ENCODE data around the gene MT1F.
A peak's percentile ranks its signal among the peaks of the same experiment; 100 is the strongest.

DNA sequence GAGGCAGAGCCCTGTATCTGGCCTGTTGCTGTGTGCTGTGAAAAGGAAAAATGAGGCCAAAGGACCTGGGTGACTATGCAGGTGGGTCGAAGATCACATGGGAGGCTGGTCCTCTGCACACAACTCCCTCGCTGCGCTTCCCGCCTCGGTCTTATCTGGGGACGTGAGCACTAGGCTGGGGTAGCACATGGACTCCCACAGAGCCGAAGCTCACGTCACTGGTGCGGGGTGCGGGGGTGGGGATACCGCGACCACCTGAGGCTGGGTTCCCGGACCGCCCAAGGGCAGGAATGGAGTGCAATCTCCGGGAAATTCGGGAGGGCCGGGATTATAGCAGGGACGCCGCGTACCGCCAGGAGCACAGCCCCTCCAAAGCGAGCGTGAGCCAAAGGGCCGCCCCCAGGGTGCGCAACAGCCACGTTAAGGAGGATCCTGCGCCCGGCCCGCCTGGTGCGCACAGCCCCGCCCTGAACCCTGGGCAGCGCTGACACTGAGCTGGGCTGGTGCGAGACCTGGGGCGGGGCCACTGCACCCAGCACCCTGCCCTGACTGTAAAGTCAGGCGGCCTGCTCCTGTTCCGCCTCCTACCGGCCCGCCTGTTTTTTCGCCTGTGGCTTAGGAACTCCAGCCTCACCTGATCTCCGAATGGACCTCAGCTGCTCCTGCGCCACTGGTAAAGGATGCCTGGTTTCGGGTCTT, 14.5 kb upstream of the MT1F start:
- TF ChIP-seq, protein P1, sequence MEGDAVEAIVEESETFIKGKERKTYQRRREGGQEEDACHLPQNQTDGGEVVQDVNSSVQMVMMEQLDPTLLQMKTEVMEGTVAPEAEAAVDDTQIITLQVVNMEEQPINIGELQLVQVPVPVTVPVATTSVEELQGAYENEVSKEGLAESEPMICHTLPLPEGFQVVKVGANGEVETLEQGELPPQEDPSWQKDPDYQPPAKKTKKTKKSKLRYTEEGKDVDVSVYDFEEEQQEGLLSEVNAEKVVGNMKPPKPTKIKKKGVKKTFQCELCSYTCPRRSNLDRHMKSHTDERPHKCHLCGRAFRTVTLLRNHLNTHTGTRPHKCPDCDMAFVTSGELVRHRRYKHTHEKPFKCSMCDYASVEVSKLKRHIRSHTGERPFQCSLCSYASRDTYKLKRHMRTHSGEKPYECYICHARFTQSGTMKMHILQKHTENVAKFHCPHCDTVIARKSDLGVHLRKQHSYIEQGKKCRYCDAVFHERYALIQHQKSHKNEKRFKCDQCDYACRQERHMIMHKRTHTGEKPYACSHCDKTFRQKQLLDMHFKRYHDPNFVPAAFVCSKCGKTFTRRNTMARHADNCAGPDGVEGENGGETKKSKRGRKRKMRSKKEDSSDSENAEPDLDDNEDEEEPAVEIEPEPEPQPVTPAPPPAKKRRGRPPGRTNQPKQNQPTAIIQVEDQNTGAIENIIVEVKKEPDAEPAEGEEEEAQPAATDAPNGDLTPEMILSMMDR (IDR thresholded peaks at IDR 0.05 in 2 of 3, conservative IDR thresholded peaks at IDR 0.05 in 1 of 3; ENCODE audit: borderline replicate concordance in 1 of 3, insufficient read depth in 1 of 3, low read depth in 2 of 3, low read length in 2 of 3) = peak; percentile 43 to 51 (median 50); a peak in 5 of 6 replicates
- no peak for TF ChIP-seq POLR2A (IDR thresholded peaks at IDR 0.05; ENCODE audit: borderline replicate concordance, extremely low read depth, insufficient read depth, insufficient read length)

Data from HCT116 (cell line).